CD4-positive, alpha-beta T cell treated with Interleukin-4 for 1 hour (primary cell): ENCODE results near the gene UPK3BL1.
"Not testable (repeated sequence)": the region's sequence is repeated elsewhere in the genome, so short reads cannot be mapped to it uniquely, and the experiment has no call there.

Experiments
- DNase-seq, 2 donors: peaks; one replicate each; pipeline ENCODE4 v3.0.0-alpha.2; 2020 to 2022

The UPK3BL1 gene

DNA sequence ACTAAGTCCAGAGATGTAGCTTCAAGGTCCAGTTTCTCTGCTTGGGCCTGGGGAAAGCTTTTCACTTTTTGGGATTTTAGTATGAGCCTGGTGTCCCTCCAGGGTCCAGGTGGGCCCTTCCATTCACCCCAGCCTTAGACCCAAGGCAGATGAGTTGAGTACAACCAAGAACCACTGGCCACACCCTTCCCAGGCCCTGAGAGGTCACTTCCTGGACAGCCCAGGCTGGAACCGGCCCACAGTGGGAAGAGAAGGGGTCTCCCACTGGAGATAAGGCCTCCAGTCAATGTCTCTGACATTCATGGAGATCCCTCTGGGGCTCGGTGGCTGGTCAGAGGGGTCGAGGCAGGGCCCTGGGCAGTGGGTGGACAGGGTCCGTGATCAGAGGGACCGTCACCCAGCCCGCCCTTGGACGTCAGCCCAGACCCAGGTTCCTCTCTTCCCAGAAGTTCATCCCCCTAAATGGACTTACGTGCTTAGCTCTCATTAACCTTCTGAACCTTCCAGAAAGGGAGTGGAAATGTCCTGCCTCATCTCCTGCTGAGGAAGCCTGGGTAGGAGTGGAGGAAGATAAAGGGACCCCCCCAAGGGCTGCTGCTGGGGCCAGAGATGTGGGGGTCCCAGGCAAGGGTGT is 15.2 kb downstream of the UPK3BL1 start:
- not testable (repeated sequence) for DNase-seq

DNA sequence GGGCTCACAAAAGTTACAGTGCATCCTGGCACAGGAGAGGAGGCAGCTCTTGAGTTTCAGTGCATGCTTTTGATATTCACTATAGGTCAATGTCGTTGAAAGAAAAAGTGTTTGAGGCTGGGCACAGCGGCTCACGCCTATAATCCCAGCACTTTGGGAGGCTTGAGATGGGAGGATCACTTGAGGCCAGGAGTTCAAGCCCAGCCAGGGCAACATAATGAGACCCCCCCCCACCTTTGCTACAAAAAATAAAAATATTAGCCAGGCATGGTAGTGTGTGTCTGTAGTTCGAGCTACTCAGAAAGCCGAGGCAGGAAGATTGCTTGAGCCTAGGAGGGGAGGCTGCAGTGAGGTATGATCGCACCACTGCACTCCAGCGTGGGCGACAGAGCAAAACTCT is 24.5 kb downstream of the UPK3BL1 start:
- not testable (repeated sequence) for DNase-seq

DNA sequence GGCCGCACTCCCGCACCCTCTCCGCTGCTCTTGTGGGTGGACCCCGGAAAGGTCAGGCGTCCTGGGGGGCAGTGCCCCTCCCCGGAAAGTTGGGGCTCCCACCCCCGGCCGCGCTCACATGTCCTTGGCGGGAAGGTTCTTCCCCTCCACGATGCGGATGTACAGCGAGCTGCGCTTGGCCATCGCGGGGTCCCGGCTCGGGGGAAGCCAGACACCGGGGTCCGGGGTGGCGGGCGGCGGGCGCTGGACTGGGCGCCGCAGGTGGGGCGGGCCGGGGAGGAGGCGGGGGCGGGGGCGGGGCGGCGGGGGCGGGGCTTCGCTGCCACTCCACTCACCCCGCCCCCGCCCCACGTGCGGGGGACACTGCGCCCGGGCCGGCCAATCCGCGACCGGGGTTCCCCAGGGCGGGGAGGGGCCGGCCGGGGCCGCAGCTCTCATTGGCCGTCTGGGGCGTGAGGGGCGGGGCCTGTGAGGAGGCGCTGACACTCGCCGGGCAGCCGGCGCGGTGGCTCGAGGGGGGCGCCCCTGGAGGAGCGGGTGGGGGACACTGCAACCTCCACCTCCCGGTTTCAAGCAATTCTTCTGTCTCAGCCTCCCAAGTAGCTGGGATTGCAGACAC is 26.0 kb downstream of the UPK3BL1 start, which contains the start of gene RASA4:
TSS of gene RASA4 (minus strand) at position 250 of the 619 bp plus-strand sequence. CDS start at position 183, 67 bp downstream.
- DNase-seq: peak in 1 of 2 donors; percentile 51

DNA sequence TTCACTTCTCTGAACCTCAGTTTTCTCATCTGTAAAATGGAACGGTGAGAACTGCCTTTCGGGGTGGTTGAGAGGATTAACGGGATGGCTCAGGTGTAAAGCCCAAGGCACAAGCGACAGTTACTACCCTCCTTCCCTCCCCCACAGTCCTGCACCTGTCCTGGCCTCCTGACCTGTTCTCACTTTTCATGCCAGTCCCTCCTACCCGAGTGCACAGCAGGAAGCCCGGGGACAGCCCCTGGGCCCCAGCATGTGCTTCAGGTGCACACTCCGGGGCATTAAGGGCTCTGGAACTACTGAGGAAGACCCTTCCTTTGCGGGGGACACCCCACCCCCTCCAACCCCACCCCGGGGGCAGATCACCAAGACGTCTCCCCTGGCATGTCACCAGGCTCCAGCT is 26.7 kb downstream of the UPK3BL1 start:
- DNase-seq: not testable (repeated sequence)

DNA sequence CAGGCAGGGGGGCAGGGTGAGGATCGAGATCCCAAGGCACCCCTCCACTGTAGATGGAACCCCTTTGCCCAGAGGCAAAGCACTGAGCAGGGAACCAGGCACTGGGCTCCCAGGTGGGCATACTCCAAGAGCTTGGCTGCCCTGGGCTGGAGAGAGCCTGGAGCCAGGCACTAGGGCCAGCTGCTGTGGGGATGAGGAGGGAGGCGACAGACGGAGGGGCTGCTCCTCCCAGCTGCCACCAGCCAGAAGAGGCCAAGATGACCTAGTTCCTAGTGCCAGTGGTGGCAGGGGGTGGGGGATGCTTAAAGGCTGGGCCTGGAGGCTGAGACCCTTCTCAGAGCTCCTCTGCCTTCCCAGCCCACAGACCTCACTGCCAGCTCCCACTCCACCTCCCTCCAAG is 27.7 kb downstream of the UPK3BL1 start:
- not testable (repeated sequence) for DNase-seq

DNA sequence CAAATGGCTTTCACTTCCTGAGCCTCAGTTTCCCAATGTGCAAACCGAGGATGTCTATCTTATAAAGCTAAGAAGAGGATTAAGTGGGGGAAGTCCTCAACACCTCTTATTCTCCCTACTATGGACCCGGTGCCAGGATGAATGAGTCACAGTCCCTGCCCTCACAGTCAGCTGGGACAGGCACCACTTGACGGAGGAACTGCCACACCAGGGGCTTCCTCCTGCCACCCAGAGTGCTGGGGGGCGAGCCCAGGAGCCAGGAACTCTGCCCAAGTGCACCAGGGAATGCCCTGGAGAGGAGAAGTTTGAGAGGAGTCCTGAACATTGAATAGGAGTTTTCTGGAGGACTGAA is 28.3 kb downstream of the UPK3BL1 start:
- DNase-seq: not testable (repeated sequence)

DNA sequence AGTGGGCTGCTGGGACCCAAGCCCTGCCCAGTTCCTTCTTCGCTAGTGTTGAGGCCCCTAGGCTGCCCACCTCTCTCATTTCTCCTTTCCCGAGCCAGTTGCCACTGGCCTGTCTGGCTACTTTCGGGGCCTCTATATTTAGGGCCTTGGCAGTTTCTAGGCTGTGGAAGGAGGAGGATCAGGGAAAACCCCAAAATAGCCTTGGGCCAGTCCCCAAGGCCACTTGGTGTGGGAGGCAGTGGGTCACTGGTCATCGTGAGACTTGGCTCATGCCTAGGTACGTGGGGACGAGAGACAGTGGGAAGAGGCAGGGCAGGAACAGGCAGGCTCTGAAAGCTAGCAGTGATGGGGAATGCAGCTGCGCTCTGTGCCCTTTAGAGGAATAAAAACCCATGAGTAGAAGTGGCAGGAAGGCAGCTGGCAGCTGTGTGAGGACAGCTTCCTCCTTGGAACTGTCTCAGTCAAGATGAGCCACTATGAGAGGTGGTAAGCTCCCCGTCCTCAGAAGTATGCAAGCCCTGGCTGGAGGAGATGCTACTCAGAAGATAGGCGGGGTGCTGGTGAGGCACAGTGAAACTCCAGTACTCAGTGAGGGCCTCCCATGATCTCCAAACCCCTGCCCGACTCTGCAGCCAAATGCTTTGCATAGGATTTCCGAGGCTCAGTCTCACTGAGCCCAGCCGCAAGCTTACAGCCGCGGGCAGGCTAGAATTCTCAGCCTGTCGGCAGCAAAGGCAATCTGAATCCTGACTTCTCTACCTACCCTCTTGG is 28.8 kb downstream of the UPK3BL1 start:
- not testable (repeated sequence) for DNase-seq

DNA sequence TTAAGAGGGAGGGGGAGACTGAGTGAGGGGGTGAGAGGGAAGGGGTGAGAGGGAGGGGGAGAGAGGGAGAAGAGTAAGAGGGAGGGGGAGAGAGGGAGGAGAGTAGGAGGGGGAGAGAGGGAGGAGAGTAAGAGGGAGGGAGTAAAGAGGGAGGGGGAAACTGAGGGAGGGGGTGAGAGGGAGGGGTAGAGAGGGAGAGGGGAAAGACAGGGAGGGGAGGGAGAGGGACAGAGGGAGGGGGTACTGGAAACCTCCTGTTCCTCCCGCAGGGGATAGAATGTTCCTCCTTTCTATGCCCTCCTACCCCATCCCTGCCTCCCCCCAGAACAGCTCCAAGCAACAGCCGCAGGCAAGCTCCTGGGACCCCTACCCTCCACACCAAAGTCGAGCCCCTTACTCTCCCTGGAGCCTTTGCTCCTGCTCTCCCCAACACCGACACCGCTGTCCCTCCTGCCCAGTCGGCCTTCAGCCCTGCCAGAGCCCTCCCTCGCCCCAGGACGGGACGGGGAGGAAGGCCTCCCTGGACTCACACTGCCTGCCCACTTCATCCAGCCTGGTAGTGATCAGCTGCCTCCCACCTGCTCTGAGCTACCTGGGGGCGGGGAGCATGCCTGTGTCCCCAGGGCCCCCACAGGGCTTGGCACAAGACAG is 30.8 kb downstream of the UPK3BL1 start:
- not testable (repeated sequence) for DNase-seq

DNA sequence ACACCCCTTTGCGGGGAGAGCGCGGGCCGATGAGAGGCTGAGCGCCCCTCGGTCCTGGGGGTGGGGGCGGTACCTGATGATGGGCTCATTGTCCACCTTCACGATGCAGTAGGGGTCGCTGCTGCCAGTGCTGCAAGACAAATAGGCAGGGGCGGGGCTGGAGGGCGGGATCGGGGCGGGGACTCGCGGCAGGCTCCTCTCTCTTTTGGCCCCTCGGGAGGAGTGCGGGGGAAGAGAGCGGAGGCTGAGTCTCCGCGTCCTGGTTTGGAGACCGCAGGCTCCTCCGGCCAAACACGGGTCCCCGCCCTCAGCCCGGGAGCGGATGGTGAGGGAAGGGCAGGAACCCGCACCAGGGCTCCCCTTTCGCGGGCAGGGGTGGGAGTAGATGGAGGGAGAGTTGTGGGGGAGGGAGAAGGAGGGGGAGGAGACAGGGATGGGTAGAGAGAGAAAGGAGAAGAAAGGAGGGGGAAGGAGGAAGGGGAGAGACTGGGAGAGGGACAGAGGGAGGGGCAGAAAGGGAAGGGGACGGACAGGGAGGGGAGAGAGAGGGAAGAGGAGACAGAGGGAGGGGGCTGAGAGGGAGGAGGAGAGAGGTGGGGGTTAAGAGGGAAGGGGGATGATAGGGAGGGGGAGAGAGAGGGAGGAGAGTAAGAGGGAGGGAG is 31.4 kb downstream of the UPK3BL1 start:
- not testable (repeated sequence) for DNase-seq

DNA sequence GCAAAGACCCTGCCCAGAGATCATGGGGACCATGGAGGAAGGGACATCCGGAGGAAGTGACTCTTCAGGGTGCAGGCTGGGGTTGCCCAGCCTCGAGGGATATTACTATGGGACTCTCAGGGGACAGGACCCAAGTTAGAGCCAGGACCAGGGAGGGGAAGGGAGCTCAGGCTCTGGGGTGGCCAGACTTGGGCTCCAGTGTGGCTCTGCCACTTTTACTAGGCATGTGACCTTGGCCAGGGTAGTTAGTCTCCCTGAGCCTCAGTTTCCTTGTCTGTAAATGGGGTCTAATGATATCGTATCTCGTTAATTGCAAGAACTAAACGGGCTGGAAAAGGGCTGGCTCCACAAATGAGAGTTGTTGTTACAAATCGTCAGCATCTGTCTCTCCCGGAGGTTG is 32.1 kb downstream of the UPK3BL1 start:
- not testable (repeated sequence) for DNase-seq

DNA sequence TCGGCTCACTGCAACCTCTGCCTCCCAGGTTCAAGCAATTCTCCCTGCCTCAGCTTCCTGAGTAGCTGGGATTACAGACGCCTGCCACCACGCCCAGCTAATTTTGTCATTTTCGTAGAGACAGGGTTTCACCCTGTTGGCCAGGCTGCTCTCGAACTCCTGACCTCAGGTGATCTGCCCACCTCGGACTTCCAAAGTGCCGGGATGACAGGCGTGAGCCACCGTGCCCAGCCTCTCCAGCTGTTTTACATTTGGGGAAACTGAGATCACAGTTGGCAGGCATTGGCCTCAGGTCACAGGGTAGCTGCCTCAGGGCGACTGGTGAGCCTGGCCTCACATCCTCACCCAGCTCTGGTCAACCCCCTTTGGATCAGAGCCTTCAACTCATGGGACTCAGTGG is 32.9 kb downstream of the UPK3BL1 start:
- not testable (repeated sequence) for DNase-seq

DNA sequence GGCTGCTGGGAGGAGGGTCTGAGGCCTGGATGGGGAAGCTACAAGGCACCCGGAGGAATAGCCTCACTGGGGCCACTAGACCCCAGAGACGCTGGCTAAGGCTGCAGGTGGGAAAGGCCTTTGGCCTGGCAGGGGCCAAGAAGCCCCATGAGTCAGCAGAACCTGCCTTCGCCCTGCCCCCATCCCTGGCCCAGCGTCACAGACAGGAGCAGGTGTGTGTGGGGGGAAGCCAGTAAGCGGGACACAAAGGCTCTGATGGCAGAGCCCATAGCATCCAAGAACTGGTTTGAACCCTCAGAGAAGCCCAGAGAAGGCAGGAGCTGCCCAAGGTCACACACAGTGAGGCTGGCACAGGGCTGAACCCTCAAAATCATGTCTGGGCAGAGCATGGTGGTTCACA is 35.7 kb downstream of the UPK3BL1 start:
- DNase-seq: not testable (repeated sequence)

DNA sequence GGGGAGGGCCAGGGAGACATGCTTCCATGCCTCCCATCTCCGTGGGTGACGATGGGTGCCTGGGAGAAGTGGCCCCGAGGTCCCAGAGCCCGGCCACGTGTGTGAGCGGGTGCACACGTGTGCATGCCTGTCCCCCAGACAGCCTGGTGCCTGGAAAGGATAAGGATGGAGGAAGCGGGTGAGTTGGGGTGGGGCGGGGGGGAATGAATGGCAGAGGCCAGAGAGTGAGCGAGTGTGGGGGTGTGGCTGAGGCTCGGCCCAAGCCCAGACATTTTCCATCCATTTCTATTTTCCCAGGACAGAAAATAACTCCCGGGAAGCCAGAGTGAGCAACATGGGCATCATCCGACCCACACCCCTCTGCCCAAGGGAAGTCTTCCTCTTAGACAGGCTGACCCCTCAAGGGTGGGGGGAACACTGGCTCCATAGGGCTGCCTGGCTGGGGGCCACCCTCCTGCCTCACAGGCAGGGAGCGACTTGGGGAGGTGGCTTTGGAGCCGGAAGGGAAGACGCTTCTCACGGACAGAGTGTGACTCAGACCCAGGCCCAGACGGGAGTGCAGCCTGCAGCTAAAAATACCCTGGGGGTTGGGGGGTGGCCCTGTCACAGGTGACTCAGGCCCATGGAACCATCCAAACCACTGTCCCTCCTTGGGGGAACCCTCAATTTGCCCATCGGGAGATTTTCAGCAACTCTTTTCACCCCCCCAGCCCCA is 38.0 kb downstream of the UPK3BL1 start:
- not testable (repeated sequence) for DNase-seq

DNA sequence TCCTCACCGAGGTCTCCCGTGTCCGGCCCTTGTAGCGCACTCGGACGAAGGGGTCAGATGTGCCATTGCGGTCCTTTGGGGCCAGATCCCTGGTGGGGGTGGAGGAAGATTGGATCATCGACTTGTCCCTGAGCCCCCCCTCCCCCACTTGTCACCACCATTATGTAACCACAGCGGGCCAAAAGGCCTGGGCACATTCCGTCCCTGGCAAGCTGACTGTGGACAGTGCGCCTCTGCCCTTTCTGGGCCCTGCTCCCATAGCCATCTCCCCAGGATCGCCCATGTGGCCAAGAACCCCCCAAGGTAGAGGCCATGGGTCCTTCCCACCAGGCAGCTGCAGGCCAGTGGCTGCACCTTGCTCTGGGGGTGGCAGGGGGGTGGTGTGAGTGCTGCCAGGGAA is 40.3 kb downstream of the UPK3BL1 start:
- not testable (repeated sequence) for DNase-seq

DNA sequence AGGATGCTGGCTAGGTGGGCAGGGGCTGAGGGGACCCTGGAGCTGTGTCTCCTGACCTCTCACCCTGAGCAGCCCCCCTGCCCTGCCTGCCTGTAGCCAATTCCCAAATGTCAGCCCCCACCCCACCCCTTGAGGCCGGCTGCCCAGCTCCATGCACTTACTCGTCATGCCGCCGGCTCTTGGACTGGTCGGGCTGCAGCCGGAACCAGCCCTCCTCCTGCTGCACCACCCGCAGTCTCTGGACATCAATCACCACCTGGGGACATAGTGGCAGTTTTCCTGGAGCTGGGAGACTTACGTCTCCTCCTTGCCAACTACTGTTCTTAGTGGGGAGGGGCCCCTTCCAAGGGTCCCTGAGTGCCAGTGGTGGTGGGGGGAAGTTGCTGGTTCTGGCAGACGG is 42.9 kb downstream of the UPK3BL1 start:
- DNase-seq: not testable (repeated sequence)

DNA sequence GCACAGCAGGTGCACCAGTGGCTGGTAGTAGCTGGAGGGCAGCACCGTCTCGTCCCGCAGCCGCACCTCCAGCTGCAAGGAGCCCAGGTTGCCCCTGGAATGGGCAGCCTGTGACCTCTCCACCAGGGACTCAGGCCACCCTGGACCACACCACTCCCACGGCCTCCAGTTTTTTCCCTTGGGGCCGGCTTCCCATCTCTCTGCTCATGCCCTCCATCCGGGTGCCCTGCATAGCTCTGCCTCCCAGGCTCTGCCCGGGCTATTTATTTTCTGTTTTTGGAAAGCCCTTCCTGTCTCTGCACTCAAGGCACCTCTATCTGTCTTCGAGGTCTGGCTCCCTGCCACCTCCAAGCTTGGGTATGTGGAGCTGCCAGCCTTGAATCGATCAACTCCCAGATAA is 46.6 kb downstream of the UPK3BL1 start:
- not testable (repeated sequence) for DNase-seq

DNA sequence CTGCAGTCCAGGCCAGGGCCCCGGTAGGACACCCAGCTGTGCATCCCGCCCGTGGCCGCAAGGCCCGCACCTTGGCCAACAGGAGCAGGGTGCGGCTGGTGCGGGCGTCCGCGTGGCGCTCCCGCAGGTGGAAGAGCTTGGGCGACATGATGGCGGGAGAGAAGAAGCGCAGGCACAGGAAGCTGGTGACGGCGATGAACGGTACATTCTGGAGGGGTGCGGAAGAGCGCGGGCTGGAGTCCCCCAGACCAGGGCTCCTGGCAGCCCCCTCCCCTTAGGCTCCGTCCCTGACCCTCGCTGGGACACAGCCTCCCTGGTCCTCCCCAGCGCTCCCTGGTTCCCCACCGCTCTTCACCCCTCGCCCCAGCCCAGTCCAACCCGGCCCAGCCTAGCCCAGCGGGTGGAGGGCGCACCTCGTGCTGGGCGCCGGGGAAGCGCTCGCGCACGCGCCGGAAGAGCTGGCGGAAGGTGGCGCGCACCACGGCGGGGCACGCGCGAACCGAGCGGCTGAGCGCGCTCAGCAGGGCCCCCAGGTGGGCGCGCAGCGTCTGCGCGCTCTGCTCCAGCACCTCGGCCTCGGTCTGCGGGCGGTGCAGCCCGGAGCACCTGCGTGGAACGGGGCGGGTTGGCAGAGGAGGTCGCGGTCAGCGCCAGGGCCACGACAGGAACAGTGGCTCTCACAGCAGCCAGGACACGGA is 48.8 kb downstream of the UPK3BL1 start:
- DNase-seq: not testable (repeated sequence)

DNA sequence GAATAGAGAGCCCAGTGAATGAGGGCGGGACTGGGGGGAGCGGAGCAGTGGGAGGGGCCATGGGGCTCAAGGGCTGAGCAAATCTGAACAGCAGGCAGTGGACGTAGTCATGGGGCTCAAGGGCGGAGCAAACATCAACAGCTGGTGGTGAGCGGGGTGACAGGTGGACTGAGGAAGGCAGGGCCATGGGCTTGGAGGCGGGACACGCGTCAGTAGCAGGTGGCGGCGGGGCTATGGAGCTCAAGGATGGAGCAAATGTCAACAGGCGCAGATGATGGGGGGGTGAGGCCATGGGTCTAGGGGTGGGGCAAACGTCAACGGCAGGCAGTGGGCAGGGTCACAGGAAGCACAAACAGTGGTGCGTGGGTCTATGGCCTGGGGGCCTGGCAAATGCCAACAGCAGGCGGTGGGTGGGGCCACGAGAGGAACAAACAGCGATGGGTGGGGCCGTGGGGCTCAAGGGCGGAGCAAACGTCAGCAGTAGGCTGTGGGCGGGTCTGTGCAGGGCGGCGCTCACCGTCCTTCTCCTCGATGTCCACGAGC is 50.0 kb downstream of the UPK3BL1 start:
- DNase-seq: peak; percentile 61 to 80

DNA sequence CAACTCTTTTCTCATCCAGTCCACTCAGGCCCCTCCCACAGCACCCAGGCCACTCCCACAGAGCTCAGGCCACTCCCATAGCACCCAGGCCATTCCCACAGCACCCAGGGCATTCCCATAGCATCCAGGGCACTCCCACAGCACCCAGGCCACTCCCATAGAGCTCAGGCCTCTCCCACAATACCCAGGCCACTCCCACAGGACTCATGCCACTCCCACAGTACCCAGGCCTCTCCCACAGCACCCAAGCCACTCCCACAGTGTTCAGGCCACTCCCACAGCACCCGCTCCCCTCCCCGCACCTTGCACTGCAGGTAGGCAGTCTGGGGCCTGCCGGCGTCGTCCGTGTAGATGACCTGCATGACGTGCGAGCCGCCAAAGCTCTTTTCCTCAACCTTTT is 52.7 kb downstream of the UPK3BL1 start:
- not testable (repeated sequence) for DNase-seq
